UCSD-AML1 (cell line): Measurements from ENCODE around the gene DUSP10.

ENCODE experiments used
- DNase-seq: peaks from one replicate; lab custom pipeline; 2025; ENCODE audit not compliant: unreplicated experiment; lab: John Stamatoyannopoulos, UW

The DUSP10 gene

GRCh38 chr1:221734187-221734586, 7.7 kb downstream of the DUSP10 start:
- DNase-seq = no peak

DNA sequence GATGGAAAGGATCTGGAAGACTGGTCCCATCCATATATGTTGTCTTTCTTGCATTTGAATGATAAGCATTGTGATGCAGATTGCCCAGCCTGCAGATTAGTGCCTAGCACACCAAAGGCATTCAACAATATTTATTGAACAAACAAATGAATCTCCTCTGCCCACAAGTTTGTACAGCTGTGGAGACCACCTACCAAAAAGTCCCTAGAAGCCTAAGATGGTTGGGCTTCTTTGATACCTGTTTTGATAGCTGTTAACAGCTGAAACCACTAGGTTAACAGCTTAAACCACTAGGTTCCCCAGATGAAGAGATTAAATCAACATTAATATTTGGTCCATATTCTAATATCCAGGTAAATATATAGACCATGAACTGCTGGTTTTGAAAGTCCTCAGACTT, 9.8 kb downstream of the DUSP10 start:
- no peak for DNase-seq

GRCh38 chr1:221729771-221730330, 12.0 kb downstream of the DUSP10 start:
- no peak for DNase-seq

DNA sequence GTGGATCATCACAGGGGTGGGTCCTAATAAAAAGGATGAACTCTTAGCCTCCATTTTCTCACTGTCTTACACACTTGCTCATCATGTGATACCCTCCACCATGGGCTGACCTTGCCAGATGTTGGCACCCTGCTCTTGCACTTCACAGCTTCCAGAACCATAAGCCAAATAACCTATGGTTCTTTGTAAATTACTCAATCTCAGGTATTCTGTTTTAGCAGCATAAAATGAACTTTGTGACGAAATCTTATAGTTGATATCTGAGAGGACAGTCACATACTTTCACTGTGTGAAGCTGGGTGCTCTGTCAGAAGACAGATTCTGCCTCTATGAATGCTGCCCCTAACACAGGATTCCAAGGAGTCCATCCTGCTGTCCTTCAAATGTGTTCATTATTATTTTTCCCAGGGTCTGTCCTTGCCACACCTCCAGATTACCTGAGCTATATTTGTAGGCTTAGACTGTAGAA, 13.8 kb downstream of the DUSP10 start:
- DNase-seq = no peak

GRCh38 chr1:221727146-221728036, 14.5 kb downstream of the DUSP10 start:
- no peak for DNase-seq

GRCh38 chr1:221725735-221726672, 15.9 kb downstream of the DUSP10 start:
- no peak for DNase-seq

DNA sequence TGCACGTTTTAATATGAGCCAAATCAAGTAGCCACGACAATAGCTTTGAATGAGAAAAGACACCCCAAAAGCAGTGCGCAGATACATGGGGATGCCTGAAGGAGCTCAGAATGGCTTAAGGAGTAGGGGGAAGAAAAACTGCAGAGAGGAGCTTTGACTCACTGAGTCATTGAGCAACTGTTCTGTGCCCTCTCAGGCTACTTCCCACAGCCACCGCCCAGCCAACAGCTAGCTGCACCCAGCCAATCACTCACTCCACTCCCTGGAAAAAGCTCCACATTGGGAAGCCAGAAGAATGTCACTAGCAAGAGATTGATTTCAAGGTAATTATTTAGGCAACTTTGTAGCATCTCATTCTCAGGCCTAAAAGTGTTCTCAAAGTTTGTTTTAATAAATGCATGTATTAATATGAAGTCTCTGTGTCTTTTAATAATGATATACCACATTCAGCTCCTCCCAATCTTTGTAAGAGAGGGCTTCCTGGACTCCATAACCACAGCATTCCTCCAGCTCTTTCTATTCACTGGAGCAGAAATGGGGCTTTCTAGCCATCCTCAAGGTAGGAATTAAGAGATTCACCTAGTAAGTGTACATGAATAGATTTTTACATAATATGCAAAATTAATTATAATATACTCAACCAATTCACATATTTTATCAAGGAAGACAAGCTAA, 16.8 kb downstream of the DUSP10 start:
- DNase-seq = no peak

DNA sequence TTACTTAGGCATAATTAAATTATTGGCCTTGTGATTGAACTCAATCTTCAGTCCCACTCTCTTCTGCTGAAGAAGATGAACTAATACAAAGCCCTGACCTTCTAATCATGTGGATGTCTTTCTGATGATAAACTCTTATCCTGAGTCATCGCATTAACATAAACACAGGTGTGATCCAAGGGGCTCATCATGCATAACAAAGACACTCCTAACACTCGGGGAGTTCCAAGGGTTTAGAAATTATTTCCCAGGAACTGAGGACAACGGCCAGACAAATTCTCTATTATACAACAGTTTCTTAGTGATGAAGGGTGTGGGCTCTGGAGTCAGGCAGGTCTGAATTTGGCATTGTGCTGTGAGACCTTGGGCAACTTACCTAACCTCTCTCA, 18.0 kb downstream of the DUSP10 start:
- no peak for DNase-seq

DNA sequence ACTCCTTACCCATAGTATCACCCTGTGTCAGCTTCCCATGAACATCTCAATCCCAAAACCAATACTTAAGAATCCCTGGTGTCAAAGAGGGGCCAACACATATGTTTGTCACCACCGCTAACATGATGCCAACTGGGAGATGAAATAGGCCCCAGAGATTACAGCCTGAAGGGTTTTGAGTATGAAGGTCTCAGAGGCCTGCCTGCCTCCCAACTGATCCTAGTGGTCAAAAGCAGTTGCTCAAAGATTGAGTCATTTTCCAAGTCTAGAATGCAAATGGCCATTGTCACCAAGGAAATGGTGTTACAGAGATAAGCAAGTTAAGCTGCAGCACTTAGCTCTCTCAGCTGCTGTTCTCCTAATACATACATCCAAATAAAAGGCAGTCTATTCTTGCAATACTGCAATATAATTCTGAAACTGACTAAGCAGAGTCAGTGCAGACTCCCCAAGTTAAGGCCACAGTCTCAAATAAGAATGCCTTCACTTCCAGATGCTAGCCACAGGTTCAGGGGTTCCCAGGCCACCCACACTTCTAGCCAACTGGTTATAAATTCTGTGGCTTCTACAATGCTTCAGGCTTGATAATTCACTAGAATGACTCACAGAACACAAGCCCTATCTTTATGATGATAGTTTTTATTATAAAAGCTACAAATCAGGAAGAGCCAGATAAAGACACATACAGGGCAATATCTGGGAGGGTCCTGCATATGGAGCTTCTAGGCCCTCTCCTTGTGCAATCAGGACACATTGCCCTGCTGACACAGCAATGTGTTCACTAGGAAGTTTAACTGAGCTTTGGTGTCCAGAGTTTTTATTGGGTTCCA, 18.7 kb downstream of the DUSP10 start:
- DNase-seq = no peak

DNA sequence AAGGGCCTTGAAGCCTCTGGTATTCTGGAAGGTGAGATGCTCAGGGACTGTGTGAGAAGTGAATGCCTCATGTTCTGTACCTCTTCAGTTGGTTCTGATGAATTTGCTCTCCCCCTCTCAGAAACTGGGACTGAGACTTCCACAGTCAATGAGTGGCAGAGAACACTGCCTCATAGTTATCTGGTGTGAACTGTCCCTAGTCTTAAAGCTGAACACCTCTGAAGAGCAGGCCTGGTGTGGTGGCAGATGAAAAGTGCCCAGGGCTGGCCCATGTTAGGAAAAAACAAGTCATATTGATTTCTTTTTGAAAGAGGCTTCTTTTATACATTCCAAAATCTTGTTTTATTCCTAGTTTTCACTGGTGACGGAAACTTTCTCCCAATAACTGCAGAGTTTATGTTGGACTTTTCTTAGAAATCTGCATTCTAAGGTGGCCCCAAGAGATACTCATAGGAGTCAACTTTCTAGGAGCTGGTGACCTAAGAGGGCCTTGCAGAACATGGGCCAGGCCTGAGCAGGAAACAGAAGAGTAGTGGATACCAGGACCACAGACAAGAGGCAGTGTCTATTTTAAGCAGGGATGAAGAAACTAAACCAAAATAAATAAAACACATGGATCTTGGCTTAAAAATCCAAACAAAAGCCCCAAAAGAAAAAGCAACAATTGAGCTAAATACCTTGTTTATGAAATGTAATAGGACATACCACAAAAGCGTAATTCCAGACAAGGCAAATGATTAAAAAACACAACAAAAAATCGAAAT, 19.5 kb downstream of the DUSP10 start:
- DNase-seq = no peak

DNA sequence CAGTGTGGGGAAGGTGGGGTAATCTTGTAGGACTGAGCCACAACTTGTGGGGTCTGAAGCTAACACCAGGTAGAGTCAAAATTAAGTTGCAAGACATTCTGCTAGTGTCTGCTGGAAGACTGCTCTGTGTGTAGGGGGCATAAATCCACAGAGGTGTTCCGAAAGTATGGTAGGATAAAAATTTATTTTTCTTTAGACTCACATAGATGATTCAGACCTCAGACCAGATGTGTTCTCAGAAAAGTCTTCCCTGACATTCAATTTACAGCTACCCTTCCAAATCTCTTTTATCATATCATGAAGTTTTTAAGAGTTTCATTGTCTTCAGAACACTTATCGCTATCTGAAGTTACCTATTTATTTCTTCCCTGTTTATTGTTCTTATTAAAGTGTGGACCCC, 21.3 kb downstream of the DUSP10 start:
- no peak for DNase-seq

GRCh38 chr1:221719987-221720386, 21.9 kb downstream of the DUSP10 start:
- no peak for DNase-seq

DNA sequence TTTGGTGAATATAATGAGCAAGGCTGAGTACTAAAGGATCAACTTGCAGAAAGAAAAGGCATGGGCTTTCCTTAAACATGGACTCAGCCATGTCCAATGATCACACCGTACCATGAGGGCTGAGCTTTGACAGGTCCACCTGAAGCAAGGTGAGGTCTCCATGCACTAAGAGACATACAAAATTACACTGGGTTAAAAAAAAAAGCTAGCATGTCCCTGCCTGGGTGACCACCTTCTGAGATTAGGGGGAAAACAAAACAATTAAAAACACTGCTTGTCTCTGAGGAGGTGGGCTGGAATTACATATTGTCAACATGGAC, 22.7 kb downstream of the DUSP10 start:
- DNase-seq = no peak

- DNase-seq = no peak
Measured at GRCh38 chr1:221718381-221719277, 23.3 kb downstream of the DUSP10 start.

GRCh38 chr1:221717485-221717853, 24.4 kb downstream of the DUSP10 start:
- no peak for DNase-seq

DNA sequence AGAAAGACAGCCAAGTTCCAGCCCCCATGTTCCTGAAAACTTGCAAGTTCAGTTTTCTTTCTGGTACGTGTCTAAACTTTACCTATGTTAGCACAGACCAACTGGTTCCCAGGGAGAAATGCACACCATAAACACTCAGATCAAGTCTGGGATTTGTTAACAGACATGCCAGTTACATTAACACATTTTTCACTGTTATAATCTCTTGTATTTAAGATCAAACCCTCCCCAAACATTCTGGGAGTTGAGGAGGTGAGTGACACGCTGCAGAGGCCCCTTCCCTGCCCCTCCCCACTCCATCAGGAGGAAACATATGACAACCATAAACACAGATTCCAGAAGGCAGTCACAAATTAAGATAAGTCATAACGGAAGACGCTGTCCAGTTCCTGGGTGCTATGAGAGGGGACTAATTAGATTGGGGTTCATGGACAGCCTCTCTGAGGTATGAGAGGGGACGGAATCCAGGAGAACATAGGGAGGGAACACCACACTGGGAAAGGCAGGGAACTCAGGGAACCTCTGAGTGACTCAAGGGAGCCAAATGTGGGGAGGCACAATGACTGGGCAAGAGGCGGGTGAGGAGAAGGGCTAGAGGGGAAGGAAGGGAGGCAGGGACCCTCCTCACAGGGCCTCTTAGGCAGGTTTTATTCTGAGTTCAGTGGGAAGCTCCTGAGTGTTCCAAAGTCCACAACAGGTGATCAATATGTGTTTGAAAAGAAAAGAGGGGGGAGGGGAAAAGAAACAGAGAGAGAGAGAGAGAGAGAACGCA, 25.0 kb downstream of the DUSP10 start:
- no peak for DNase-seq

- no peak for DNase-seq
Measured at GRCh38 chr1:221715321-221716169, 26.3 kb downstream of the DUSP10 start.
